Loucy (cell line): Measurements from ENCODE around the gene PRKCZ.

Source experiments
- H2AFZ ChIP-seq: fragments of 200-600 bp; sonication (generic); 2 replicates; pipeline ENCODE4 v1.6.0; 2016; ENCODE audit warnings: antibody characterized with exemption, mild to moderate bottlenecking, low read length, moderate library complexity
- H3F3A ChIP-seq: fragments of 200-600 bp; 2 replicates; pipeline ENCODE4 v1.6.0; 2016; ENCODE audit warnings: antibody characterized with exemption, low read depth, mild to moderate bottlenecking
- H3K27me3 ChIP-seq: fragments of 200-600 bp; sonication (generic); 2 replicates; pipeline ENCODE4 v1.6.1; 2014; ENCODE audit warnings: low read length, mild to moderate bottlenecking; ENCODE audit not compliant: insufficient read depth, poor library complexity, severe bottlenecking
- H3K36me3 ChIP-seq: fragments of 200-600 bp; sonication (generic); 2 replicates; pipeline ENCODE4 v1.6.1; 2016; ENCODE audit warnings: low read length; ENCODE audit not compliant: insufficient read depth
- H3K4me1 ChIP-seq: fragments of 200-600 bp; sonication (generic); 2 replicates; pipeline ENCODE4 v1.5.1; 2014; ENCODE audit warnings: low read length, mild to moderate bottlenecking; ENCODE audit not compliant: insufficient read depth, poor library complexity, severe bottlenecking
- H3K4me2 ChIP-seq: fragments of 200-600 bp; sonication (generic); 2 replicates; pipeline ENCODE4 v1.6.0; 2014; ENCODE audit warnings: antibody characterized with exemption, low read length, low read depth, mild to moderate bottlenecking; ENCODE audit not compliant: poor library complexity, severe bottlenecking
- H3K4me3 ChIP-seq: fragments of 200-600 bp; sonication (generic); 2 replicates; pipeline ENCODE4 v1.5.1; 2014; ENCODE audit warnings: low read length, mild to moderate bottlenecking, mixed read lengths; ENCODE audit not compliant: poor library complexity, severe bottlenecking
- H3K79me2 ChIP-seq: fragments of 200-600 bp; sonication (generic); 2 replicates; pipeline ENCODE4 v1.6.1; 2014; ENCODE audit warnings: low read length; ENCODE audit not compliant: insufficient read depth
- H3K9ac ChIP-seq: fragments of 200-600 bp; sonication (generic); 2 replicates; pipeline ENCODE4 v1.6.0; 2014; ENCODE audit warnings: mild to moderate bottlenecking, low read depth, low read length, moderate library complexity; ENCODE audit not compliant: poor library complexity, severe bottlenecking
- H3K9me2 ChIP-seq: fragments of 200-600 bp; sonication (generic); replicated peaks from 2 replicates; pipeline ENCODE4 v1.6.1; 2016; ENCODE audit warnings: low read depth, low read length, mixed read lengths
- H3K9me3 ChIP-seq: fragments of 200-600 bp; sonication (generic); 2 replicates; pipeline ENCODE4 v1.6.1; 2014; ENCODE audit warnings: mild to moderate bottlenecking, antibody characterized with exemption, low read length, low read depth; ENCODE audit not compliant: insufficient read depth
- H4K20me1 ChIP-seq: fragments of 200-600 bp; sonication (generic); 2 replicates; pipeline ENCODE4 v1.6.0; 2014; ENCODE audit warnings: antibody characterized with exemption, low read length, mild to moderate bottlenecking; ENCODE audit not compliant: insufficient read depth, poor library complexity, severe bottlenecking
- EZH2phosphoT487 ChIP-seq: fragments of 200-600 bp; IDR thresholded peaks from 2 replicates; pipeline ENCODE4 v1.6.1; 2018; ENCODE audit warnings: antibody characterized with exemption, mild to moderate bottlenecking, moderate library complexity, borderline replicate concordance
- TF ChIP-seq, protein P1 (sequence below): fragments of 200-600 bp; sonication (generic); conservative IDR thresholded peaks from 2 replicates; pipeline ENCODE4 v1.5.1; 2014; ENCODE audit warnings: mild to moderate bottlenecking, antibody characterized with exemption, low read length

Gene PRKCZ

DNA sequence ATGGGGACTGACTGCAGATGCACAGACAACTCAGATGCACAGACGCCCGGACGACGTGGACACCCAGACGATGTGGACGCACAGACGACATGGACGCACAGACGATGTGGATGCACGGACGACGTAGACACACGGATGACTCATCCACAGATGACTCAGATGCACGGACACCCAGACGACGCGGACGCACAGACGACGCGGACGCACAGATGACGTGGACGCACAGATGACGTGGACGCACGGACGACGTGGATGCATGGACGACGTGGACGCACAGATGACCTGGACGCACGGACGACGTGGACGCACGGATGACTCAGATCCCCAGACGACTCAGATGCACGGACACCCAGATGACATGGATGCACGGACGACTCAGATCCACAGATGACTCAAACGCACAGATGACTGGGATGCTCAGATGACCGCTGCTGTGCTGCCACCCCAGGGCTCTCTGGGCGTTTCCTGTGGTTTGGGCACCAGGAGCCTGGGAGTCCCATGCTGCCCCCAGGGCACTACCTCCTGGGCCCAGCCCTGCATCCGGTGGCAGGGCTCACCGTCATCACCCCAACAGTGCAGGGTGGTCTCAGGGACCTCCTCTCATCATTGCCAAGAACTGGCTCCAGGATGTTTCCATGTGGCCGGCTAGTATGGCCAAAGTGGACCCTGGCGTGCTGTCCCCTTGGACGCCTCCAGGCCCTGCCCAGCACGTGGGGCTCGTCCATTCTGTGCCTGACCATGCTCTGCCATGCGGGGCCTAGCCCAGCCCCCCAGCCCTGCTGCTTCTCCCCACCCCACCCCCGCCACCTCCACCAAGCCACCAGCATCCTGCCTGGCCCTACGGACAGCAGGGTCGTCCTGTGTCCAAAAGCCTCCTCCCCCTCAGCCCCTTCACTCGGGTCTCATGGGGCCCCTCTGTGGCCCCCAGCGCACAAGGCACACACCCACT, 130.4 kb downstream of the PRKCZ start:
- no peaks in the 10 kb centered on the region for H3K9me3 ChIP-seq
- H3K36me3 ChIP-seq, result no peaks in the 10 kb centered on the region
- TF ChIP-seq EZH2phosphoT487, result no peak
- TF ChIP-seq, protein P1, sequence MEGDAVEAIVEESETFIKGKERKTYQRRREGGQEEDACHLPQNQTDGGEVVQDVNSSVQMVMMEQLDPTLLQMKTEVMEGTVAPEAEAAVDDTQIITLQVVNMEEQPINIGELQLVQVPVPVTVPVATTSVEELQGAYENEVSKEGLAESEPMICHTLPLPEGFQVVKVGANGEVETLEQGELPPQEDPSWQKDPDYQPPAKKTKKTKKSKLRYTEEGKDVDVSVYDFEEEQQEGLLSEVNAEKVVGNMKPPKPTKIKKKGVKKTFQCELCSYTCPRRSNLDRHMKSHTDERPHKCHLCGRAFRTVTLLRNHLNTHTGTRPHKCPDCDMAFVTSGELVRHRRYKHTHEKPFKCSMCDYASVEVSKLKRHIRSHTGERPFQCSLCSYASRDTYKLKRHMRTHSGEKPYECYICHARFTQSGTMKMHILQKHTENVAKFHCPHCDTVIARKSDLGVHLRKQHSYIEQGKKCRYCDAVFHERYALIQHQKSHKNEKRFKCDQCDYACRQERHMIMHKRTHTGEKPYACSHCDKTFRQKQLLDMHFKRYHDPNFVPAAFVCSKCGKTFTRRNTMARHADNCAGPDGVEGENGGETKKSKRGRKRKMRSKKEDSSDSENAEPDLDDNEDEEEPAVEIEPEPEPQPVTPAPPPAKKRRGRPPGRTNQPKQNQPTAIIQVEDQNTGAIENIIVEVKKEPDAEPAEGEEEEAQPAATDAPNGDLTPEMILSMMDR, result no peak
- no peaks in the 10 kb centered on the region for H3K27me3 ChIP-seq
- H3K4me2 ChIP-seq, result no peak overlapping the region
- H3K4me3 ChIP-seq, result no peak overlapping the region
- no peaks in the 10 kb centered on the region for H3K79me2 ChIP-seq
- no peaks in the 10 kb centered on the region for H4K20me1 ChIP-seq
- no peaks in the 10 kb centered on the region for H3K9me2 ChIP-seq
- H3K9ac ChIP-seq, result no peak overlapping the region
- no peaks in the 10 kb centered on the region for H3K4me1 ChIP-seq
- no peak overlapping the region for H2AFZ ChIP-seq
- H3F3A ChIP-seq, result no peaks in the 10 kb centered on the region

DNA sequence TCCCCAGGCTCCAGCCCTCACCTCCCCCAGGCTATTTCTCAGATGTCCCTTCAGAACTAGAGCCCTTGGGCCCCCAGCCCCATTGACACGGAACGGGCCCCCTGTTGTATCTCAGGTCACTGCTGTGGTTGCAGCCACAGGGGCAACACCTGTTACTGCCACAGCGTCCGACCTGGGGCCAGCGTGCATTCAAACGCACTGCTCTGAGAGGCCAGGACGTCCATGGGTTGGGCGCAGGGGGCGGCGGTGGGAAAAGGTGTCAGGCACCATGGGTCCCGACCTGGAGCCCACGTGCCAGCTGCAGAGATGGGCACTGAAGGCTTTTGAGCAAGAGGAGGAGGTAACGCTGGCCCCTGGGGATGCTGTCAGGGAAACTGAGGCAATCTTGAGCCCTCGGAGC, 131.1 kb downstream of the PRKCZ start:
- TF ChIP-seq, protein P1, result no peak
- TF ChIP-seq EZH2phosphoT487, result no peak
- H3K79me2 ChIP-seq, result no peaks in the 10 kb centered on the region
- no peaks in the 10 kb centered on the region for H3K4me1 ChIP-seq
- H3K4me2 ChIP-seq, result no peak overlapping the region
- no peak overlapping the region for H3K4me3 ChIP-seq
- no peaks in the 10 kb centered on the region for H3K36me3 ChIP-seq
- H2AFZ ChIP-seq, result no peak overlapping the region
- no peaks in the 10 kb centered on the region for H3K27me3 ChIP-seq
- H3K9me3 ChIP-seq, result no peaks in the 10 kb centered on the region
- H3K9ac ChIP-seq, result no peak overlapping the region
- H3K9me2 ChIP-seq, result no peaks in the 10 kb centered on the region
- no peaks in the 10 kb centered on the region for H4K20me1 ChIP-seq
- H3F3A ChIP-seq, result no peaks in the 10 kb centered on the region

DNA sequence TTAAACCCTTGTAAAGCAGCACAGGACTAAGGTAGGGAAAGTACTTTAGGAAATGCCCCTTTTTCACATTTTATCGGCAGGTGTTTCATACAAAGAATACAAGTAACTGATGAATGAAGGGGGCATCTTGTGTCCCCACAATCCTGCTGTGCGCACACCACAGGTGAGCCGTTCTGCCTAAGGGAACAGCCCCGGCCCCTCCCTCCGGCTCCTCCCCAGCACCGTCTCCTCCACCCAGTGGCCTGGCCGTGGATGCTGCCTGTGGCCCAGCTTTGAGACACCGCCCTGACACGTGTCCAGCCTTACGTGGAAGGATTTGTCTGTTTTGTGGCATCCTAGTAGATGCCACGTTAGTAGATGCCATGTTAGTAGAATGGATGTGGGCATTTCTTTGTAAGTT, 131.5 kb downstream of the PRKCZ start:
- H3K4me2 ChIP-seq, result no peak overlapping the region
- no peaks in the 10 kb centered on the region for H3K9me2 ChIP-seq
- H3K9ac ChIP-seq, result no peak overlapping the region
- no peaks in the 10 kb centered on the region for H3F3A ChIP-seq
- H3K9me3 ChIP-seq, result no peaks in the 10 kb centered on the region
- H2AFZ ChIP-seq, result no peak overlapping the region
- no peaks in the 10 kb centered on the region for H3K79me2 ChIP-seq
- H3K4me1 ChIP-seq, result no peaks in the 10 kb centered on the region
- no peaks in the 10 kb centered on the region for H3K27me3 ChIP-seq
- no peak for TF ChIP-seq EZH2phosphoT487
- TF ChIP-seq, protein P1, result no peak
- no peaks in the 10 kb centered on the region for H4K20me1 ChIP-seq
- H3K4me3 ChIP-seq, result no peak overlapping the region
- no peaks in the 10 kb centered on the region for H3K36me3 ChIP-seq
